ENCODE results near the gene MSI2. TPM values are rescaled to one million over a fixed set of nuclear protein-coding genes. Genes with fewer than 3 reads are reported as not detected.

Gene MSI2
- total RNA-seq, 1 donor = 12.6 TPM

GRCh38 chr17:57462007-57462579 is 205.8 kb downstream of the MSI2 start:
- no peak overlapping the region for H3K4me3 ChIP-seq (ENCODE audit: low read depth, low read length)
- TF ChIP-seq, protein P1, sequence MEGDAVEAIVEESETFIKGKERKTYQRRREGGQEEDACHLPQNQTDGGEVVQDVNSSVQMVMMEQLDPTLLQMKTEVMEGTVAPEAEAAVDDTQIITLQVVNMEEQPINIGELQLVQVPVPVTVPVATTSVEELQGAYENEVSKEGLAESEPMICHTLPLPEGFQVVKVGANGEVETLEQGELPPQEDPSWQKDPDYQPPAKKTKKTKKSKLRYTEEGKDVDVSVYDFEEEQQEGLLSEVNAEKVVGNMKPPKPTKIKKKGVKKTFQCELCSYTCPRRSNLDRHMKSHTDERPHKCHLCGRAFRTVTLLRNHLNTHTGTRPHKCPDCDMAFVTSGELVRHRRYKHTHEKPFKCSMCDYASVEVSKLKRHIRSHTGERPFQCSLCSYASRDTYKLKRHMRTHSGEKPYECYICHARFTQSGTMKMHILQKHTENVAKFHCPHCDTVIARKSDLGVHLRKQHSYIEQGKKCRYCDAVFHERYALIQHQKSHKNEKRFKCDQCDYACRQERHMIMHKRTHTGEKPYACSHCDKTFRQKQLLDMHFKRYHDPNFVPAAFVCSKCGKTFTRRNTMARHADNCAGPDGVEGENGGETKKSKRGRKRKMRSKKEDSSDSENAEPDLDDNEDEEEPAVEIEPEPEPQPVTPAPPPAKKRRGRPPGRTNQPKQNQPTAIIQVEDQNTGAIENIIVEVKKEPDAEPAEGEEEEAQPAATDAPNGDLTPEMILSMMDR (IDR thresholded peaks at IDR 0.05; ENCODE audit: insufficient read depth, low read length) = no peak
- no peak for DNase-seq (ENCODE audit: low read depth)

DNA sequence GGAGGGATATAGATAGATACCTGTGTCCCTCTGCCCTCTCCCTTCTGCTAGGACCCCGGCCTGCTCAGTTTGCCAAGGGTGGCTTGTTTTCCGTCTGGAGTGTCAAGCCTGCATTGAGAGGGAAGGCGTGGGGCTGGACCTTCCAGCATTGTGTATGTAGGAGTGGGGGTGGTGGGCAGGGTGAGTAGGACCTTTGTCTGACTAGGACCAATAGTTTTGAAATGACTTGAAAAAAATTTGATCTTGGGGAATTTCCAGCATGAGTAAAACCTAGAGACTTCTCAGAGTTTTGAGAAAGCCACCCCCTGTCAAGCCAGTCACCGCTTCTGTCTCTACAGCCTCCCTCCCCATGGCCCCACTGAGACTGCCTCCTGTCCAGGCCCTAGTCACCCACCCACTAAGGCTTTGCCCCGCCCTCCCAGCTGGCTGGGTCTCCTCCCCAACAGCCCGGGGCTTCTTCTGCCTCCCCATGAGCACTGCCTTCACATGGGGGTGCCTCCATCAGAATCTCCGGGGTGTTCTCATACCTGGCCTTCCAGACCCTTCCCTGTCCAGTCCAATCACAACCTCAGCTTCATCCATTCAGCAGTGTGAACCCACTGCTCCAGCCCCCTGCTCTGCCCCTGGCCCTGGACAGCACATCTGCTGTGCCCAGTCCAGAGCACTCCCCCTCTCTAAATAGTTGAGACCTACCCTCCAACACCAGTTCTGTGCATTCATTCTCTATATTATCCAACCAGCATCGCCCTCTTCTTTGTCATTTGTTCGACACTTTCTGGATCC is 207.0 kb downstream of the MSI2 start:
- H3K4me3 ChIP-seq (ENCODE audit: low read depth, low read length) = no peak overlapping the region
- TF ChIP-seq, protein P1 (IDR thresholded peaks at IDR 0.05; ENCODE audit: insufficient read depth, low read length) = no peak
- peak; percentile 56 for DNase-seq (ENCODE audit: low read depth)

DNA sequence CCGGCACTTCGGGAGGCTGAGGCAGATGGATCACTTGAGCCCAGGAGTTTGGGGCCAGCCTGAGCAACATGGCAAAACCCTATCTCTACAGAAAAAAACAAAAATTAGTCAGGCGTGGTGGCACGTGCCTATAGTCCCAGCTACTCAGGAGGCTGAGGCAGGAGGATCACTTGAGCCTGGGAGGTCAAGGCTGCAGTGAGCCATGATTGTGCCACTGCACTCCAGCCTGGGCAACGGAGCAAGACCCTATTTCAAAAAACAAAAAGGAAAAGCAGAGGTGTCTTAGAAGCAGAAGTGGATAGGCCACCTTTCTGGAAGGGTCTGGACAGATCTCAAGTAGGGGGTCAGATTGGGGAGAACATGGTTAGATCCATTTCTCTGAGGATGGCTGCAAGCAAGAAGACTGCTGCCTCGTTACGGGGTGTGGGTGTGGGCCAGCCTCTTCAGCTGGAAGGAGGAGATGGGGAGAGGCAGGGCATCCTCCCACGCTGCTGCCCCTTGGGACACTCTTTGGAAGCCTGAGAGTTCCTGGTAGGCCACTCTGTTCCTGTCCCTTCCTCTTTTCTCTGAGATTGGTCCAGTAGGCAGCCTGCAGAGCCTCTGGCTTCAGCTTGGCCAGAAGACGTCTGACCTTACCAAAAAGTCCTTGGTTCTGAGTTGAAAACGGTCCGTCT is 208.0 kb downstream of the MSI2 start:
- TF ChIP-seq, protein P1 (IDR thresholded peaks at IDR 0.05; ENCODE audit: insufficient read depth, low read length) = no peak
- DNase-seq (ENCODE audit: low read depth) = no peak
- H3K4me3 ChIP-seq (ENCODE audit: low read depth, low read length) = no peak overlapping the region

DNA sequence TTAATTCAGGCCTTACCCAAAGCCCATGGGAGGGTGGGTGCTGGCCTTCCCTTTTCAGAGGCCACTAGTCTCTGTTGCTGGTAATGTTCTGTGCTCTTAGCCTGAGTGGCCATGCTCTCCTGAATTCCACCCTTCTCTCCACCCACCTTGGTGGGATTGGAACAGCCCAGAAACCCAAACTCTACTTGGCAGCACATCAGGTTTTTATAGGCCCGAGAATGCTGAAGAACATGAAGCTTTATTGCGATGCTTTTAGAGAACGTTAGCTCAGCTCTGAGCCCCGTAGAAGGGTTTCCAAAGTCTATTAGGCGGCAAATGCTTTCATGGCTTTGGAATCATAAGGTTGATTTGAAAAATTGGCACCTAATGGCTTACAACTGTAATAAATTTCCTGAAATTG is 209.3 kb downstream of the MSI2 start:
- DNase-seq (ENCODE audit: low read depth) = no peak
- no peak overlapping the region for H3K4me3 ChIP-seq (ENCODE audit: low read depth, low read length)
- TF ChIP-seq, protein P1 (IDR thresholded peaks at IDR 0.05; ENCODE audit: insufficient read depth, low read length) = no peak

- TF ChIP-seq, protein P1 (IDR thresholded peaks at IDR 0.05; ENCODE audit: insufficient read depth, low read length) = no peak
- H3K4me3 ChIP-seq (ENCODE audit: low read depth, low read length) = no peak overlapping the region
- no peak for DNase-seq (ENCODE audit: low read depth)
Observed at GRCh38 chr17:57466017-57466471, 209.7 kb downstream of the MSI2 start.

GRCh38 chr17:57466521-57466920 is 210.2 kb downstream of the MSI2 start:
- H3K4me3 ChIP-seq (ENCODE audit: low read depth, low read length) = no peak overlapping the region
- TF ChIP-seq, protein P1 (IDR thresholded peaks at IDR 0.05; ENCODE audit: insufficient read depth, low read length) = no peak
- DNase-seq (ENCODE audit: low read depth) = no peak

All from fibroblast of the aortic adventitia (primary cell).